ENCODE results near the gene RNF128. TPM values are rescaled to one million over a fixed set of nuclear protein-coding genes. Genes with fewer than 3 reads are reported as not detected.

The RNF128 gene
- polyA plus RNA-seq, 1 experiment, result 0.09 TPM

GRCh38 chrX:106728337-106728736 lies 1.8 kb downstream of the RNF128 start:
- Histone ChIP-seq H3K36me3 (ENCODE audit: control insufficient read depth, insufficient read depth, low read length) (no peaks in the 10 kb centered on the region), H3K4me3 (ENCODE audit: low read depth, low read length) (no peak overlapping the region), H3K27me3 (ENCODE audit: control insufficient read depth, insufficient read depth, low read length) (no peaks in the 10 kb centered on the region; the same call in 1 of the 2 replicates)
- ChIA-PET POLR2A (no interaction called here), CTCF (no interaction called here)
- no peak for TF ChIP-seq CTCF (IDR thresholded peaks at IDR 0.05; ENCODE audit: insufficient read depth, low read depth, low read length)
- DNase-seq (ENCODE audit: low read depth), result no peak

DNA sequence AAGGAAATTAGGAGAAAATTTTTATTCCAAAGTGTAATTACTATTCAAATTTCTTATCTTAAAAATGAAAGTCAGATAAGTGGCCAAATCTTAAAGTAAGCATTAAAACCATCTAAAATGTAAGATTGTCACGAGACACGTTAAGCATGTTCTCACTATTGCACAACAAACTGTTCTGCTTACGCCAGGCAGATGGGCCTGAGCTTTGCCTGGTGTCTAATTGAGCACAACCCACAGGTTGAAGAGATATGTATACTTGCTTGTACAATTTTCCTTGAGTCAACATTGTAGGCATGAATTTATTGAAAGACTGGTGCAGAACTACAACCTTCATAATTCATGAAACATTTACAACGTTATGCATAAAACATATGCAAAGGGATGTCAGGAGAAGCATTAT lies 3.9 kb downstream of the RNF128 start:
- ChIA-PET CTCF (no interaction called here), POLR2A (no interaction called here)
- Histone ChIP-seq H3K4me3 (ENCODE audit: low read depth, low read length) (no peak overlapping the region), H3K27me3 (ENCODE audit: control insufficient read depth, insufficient read depth, low read length) (no peaks in the 10 kb centered on the region; the same call in 1 of the 2 replicates), H3K36me3 (ENCODE audit: control insufficient read depth, insufficient read depth, low read length) (no peaks in the 10 kb centered on the region)
- TF ChIP-seq CTCF (IDR thresholded peaks at IDR 0.05; ENCODE audit: insufficient read depth, low read depth, low read length), result no peak
- no peak for DNase-seq (ENCODE audit: low read depth)

DNA sequence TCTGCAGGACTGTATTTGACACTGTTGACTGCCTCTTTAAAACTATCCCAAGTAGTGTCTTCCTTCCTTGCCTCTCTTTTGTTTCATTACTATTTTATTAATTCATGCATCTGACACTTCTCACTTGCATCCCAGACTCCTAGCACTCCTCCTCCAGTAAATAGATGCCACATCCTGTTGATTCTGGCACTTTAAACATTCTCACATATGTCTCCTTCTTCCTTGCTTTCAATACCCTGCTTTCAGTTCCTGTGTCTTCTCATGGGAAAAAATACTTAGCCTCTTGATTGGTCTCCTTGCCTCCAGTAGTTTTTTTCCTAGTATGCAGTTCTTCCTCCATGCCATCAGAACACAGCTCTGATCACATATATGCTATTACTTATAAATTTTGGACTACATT lies 5.1 kb downstream of the RNF128 start:
- Histone ChIP-seq H3K27me3 (ENCODE audit: control insufficient read depth, insufficient read depth, low read length) (no peaks in the 10 kb centered on the region; the same call in 1 of the 2 replicates), H3K36me3 (ENCODE audit: control insufficient read depth, insufficient read depth, low read length) (no peaks in the 10 kb centered on the region), H3K4me3 (ENCODE audit: low read depth, low read length) (no peak overlapping the region)
- no peak for TF ChIP-seq CTCF (IDR thresholded peaks at IDR 0.05; ENCODE audit: insufficient read depth, low read depth, low read length)
- ChIA-PET CTCF (interaction anchor here (0.6 kb wide), 1 partner anchor 32 kb away, joined by 3 read pairs; no protein-coding TSS in a partner anchor), POLR2A (no interaction called here)
- DNase-seq (ENCODE audit: low read depth), result no peak

- H3K4me3 ChIP-seq (ENCODE audit: low read depth, low read length), result no peak overlapping the region
- H3K27me3 ChIP-seq (ENCODE audit: control insufficient read depth, insufficient read depth, low read length), result no peaks in the 10 kb centered on the region
- no peaks in the 10 kb centered on the region for H3K36me3 ChIP-seq (ENCODE audit: control insufficient read depth, insufficient read depth, low read length)
- TF ChIP-seq CTCF (IDR thresholded peaks at IDR 0.05; ENCODE audit: insufficient read depth, low read depth, low read length), result no peak
- no peak for DNase-seq (ENCODE audit: low read depth)
- ChIA-PET POLR2A (no interaction called here), CTCF (no interaction called here)
These were observed 8.3 kb downstream of the RNF128 start for GRCh38 chrX:106734827-106735226.

- no peak overlapping the region for H3K4me3 ChIP-seq (ENCODE audit: low read depth, low read length)
- no peak for DNase-seq (ENCODE audit: low read depth)
- no peaks in the 10 kb centered on the region for H3K27me3 ChIP-seq (ENCODE audit: control insufficient read depth, insufficient read depth, low read length)
- POLR2A ChIA-PET, result no interaction called here
- no peak for TF ChIP-seq CTCF (IDR thresholded peaks at IDR 0.05; ENCODE audit: insufficient read depth, low read depth, low read length)
- no peaks in the 10 kb centered on the region for H3K36me3 ChIP-seq (ENCODE audit: control insufficient read depth, insufficient read depth, low read length)
- CTCF ChIA-PET, result no interaction called here
These were observed 13.8 kb downstream of the RNF128 start for GRCh38 chrX:106740193-106740780.

Measured in BJ (cell line).